RKO (cell line): Measurements from ENCODE around the gene TREM1.
"Not testable (repeated sequence)": the region's sequence is repeated elsewhere in the genome, so short reads cannot be mapped to it uniquely, and the experiment has no call there.

Source experiments
- DNase-seq: peaks from one replicate; pipeline ENCODE4 v3.0.0-alpha.2; 2016; ENCODE audit warnings: low spot score

Gene TREM1

GRCh38 chr6:41257369-41258195 is 28.9 kb downstream of the TREM1 start:
- DNase-seq = no peak

DNA sequence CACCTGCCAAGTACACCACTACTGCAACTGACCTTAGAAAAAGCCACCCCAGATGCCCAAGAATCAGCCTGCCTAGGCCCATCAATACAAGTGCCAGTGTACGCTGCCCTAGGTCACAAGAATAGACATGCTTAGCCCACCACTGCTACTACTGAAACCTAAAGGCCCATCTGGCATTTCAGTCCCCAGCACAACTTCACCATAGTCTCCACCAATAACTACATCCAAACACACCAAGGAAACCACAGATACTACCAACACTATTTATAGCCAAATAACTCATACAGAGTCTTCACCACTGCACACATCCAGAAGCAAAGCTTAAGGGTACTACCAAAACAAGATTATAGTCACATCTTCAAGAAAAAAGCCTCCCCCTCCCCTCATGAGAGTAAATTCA is 30.1 kb downstream of the TREM1 start:
- no peak for DNase-seq

GRCh38 chr6:41255638-41256246 is 30.7 kb downstream of the TREM1 start:
- no peak for DNase-seq

GRCh38 chr6:41255110-41255509 is 31.4 kb downstream of the TREM1 start:
- DNase-seq = no peak

- no peak for DNase-seq
These were observed 33.9 kb downstream of the TREM1 start for GRCh38 chr6:41252401-41253169.

- DNase-seq = no peak
These were observed 38.4 kb downstream of the TREM1 start for GRCh38 chr6:41247882-41248705.

DNA sequence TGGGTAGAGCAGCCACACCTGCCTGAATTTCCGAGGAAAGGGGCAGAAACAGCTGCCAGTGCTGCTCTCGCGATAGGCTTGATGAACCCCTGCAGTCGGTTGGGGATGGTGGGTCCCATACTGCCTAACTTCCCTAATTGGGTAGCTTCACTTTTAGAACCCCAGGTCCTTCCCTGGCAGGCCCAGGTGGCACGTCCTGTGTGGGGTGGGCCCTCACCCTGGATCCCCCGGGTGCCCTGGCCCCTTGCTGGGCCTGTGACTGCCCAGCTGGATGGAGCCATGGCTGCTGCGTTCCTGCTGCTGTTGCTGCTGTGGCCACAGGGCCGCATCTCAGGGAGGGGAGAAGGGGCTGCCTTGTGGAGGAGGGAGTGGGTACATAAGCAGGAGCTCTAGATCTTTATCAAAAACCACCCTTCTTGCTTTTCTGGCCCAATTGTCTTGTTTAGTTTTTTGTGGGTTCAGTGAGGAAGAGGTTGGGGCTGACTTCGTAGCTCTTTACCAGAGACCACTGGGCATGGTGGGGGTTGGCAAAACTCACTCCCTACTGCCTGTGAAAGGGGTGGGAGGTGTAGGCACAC is 39.1 kb downstream of the TREM1 start:
- no peak for DNase-seq

GRCh38 chr6:41246529-41246928 is 40.0 kb downstream of the TREM1 start:
- DNase-seq = not testable (repeated sequence)

DNA sequence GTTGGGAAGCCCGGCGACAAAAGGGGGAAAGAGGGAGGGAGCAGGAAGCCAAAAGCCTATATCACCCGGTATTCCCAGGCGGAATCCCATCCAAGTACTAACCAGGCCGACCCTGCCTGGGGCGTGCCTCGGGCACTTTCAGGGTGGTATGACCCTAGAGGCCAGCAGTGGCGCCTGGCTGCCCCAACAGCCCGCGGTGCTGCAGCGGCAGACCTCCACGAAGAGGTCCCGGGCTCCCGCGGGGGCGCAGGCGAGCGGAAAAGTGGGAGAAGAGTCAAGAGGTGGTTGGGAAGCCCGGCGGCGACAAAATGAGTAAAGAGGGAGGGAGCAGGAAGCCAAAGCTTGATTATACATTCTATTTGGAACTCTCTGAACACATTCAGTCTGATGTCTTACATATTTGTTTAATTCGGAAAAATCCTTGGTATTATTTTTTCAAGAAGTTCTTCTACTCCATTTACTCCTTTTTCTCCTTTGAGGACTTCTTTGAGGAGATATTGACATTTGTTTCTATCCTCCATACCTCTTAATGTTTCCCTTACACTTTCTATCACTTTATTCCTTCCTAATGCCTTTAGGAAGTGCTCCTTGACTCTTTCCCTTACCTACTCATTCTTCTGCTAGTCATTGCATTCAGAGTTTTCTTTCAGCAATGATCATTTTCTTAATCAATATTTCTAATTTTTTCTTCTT is 46.9 kb downstream of the TREM1 start:
- no peak for DNase-seq

- DNase-seq = no peak
These were observed 49.4 kb downstream of the TREM1 start for GRCh38 chr6:41237128-41237527.

DNA sequence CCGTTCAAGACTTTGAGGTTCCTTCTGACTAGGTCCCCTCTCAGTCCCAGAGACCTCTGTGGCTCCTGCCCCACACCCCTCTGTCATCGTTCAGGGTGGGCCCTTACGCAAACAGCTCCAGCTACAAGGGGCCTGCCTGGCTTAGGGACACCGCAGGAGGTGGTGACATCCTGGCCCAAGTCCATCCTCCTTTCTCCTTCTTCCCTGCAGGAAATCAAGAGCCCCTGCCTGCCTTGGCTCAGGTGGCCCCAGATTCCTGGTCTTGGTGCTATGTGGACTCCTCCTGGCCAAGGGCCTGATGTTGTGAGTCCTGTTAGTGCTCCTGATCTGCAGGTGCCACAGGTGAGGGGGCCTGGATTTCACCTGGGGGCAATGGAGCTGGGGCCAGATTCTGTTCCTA is 50.2 kb downstream of the TREM1 start:
- no peak for DNase-seq

- DNase-seq = no peak
These were observed 53.8 kb downstream of the TREM1 start for GRCh38 chr6:41232667-41233066.

- no peak for DNase-seq
These were observed 55.2 kb downstream of the TREM1 start for GRCh38 chr6:41231246-41231645.

GRCh38 chr6:41229721-41230120 is 56.8 kb downstream of the TREM1 start:
- DNase-seq = no peak

DNA sequence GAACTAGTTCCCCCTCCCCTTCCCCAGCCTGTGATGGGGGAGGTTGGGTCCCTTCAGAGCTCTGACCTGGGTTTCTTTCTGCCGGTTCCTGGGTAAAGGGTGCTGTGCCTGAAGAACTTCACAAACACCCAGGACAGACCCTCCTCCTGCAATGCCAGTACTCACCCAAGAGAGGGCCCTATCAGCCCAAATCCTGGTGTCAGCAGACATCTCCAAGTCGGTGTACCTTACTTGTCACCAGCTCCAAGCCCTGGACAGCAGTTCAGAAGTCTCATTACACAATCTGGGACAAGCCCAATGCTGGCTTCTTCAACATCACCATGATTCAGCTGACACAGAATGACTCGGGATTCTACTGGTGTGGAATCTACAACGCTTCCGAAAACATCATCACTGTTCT is 57.9 kb downstream of the TREM1 start:
- DNase-seq = no peak

DNA sequence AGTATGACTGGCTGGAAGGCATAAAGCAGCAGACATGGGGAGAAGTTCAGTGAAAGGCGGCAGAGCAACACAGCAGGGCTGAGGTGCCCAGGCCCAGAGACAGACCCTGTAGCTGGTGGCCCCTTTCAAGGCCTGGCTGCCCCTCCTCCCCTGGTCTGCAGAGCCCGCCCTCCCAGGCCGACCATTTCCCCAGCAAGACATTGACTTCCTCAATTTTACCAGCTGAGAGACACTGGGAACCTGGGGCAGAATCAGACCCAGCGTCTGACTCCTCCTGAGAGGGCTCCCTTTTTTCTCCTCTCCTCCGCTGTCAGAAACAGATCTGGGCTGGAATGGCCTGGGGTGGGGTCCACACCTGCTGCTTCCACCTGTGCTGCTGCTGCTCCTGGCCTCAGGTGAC is 58.4 kb downstream of the TREM1 start, which contains the start of gene TREML4:
Gene TREML4, plus strand, starts transcription at position 254 of the 400 bp plus-strand sequence. Its CDS starts 79 bp downstream, at position 333.
- no peak for DNase-seq

DNA sequence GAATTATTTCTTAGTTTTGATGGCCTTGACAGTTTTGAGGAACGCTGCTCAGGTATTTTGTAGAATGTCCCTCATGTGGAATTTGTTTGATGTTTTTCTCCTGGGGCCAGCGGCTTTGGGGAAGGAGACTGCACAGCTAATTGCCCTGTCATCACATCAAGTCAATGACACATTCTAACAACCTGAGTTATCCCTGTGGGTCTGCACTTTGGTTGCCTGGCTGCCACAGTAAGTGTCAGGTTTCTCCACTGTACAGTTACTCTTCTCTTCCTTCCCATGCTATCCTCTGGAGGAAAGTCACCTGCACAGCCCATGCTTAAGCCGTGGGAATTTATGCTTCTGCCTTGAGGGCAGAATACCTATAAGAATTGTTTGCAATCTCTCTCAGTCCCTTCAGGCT is 59.7 kb downstream of the TREM1 start:
- DNase-seq = no peak

DNA sequence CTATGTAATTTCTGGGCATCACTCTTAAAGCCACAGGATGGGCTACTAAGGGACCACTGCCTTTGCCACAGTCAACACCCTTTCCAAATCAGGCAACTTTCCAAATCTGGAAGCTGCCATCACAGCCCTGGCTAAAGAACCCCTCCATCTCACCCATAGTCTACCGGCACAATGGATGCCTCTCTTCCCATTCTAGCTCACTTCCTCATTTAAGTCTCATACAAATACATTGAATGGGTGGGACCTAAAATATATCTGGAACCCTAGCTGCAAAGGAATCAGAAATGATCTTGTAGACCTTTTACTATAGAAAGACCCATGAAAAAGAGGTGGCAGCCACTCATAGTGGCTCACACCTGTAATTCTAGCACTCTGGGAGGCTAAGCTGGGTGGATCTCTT is 61.7 kb downstream of the TREM1 start:
- DNase-seq = no peak
